ENCODE data around the gene CPED1. TPM values are rescaled to one million over a fixed set of nuclear protein-coding genes. Genes with fewer than 3 reads are reported as not detected.
"Not testable (repeated sequence)": the region's sequence is repeated elsewhere in the genome, so short reads cannot be mapped to it uniquely, and the experiment has no call there.

The CPED1 gene
- total RNA-seq, 2 experiments from 2014 or later, result not detected

- Histone ChIP-seq H3K36me3 (ENCODE audit: insufficient read depth, low read length) (no peaks in the 10 kb centered on the region; the same call in 1 of the 2 replicates), H3K4me2 (ENCODE audit: low read length) (peak overlapping the region; percentile 95), H3K79me2 (ENCODE audit: insufficient read depth, low read depth, low read length) (no peaks in the 10 kb centered on the region), H3K9me2 (ENCODE audit: insufficient read depth, low read length) (no peaks in the 10 kb centered on the region), H4K20me1 (ENCODE audit: insufficient read depth, low read length) (no peaks in the 10 kb centered on the region), H3K9me3 (ENCODE audit: low read length) (no peaks in the 10 kb centered on the region), H3K27ac (ENCODE audit: low read depth, low read length, poor library complexity, severe bottlenecking) (no peak overlapping the region), H3K4me3 (ENCODE audit: low read depth, low read length, poor library complexity, severe bottlenecking) (no peak overlapping the region), H2AFZ (ENCODE audit: low read length) (peak overlapping the region; percentile 87; the same call in 1 of the 2 replicates), H3K4me1 (ENCODE audit: insufficient read depth, low read length, poor library complexity, severe bottlenecking) (peaks cover 63% of the 10 kb centered on the region)
- TF ChIP-seq CTCF (conservative IDR thresholded peaks at IDR 0.05; ENCODE audit: low read length), result no peak
- no peak for TF ChIP-seq EZH2phosphoT487 (IDR thresholded peaks at IDR 0.05; ENCODE audit: borderline replicate concordance, low read depth, low read length)
- DNase-seq (ENCODE audit: low spot score), result no peak
- BruUV-seq (replicated peaks), result no TSS peak
- ChIA-PET CTCF (ENCODE audit: unreplicated experiment) (no interaction called here), POLR2A (interaction anchor here (0.9 to 2.7 kb wide), 2 partner anchors 9 to 62 kb away, joined by 9 to 12 read pairs; no protein-coding TSS in a partner anchor)
- intact Hi-C loops (cut with micrococcal nuclease; ENCODE audit: unreplicated experiment), result loop anchor here (5.0 kb wide), 1 partner anchor 231 kb away; the partner anchor contains the start of gene ING3
Observed at GRCh38 chr7:121182902-121183301, 194.4 kb downstream of the CPED1 start.

- intact Hi-C loops (cut with micrococcal nuclease; ENCODE audit: unreplicated experiment), result loop anchor here (5.0 kb wide), 1 partner anchor 232 kb away; the partner anchor contains the start of gene ING3
- DNase-seq (ENCODE audit: low spot score); H3K79me2 ChIP-seq (ENCODE audit: insufficient read depth, low read depth, low read length); H3K9me3 ChIP-seq (ENCODE audit: low read length); BruUV-seq (replicated peaks); H3K9me2 ChIP-seq (ENCODE audit: insufficient read depth, low read length); H3K4me3 ChIP-seq (ENCODE audit: low read depth, low read length, poor library complexity, severe bottlenecking); H3K27ac ChIP-seq (ENCODE audit: low read depth, low read length, poor library complexity, severe bottlenecking); H4K20me1 ChIP-seq (ENCODE audit: insufficient read depth, low read length); CTCF ChIA-PET (ENCODE audit: unreplicated experiment); H3K4me2 ChIP-seq (ENCODE audit: low read length); H3K36me3 ChIP-seq (ENCODE audit: insufficient read depth, low read length): not testable (repeated sequence)
- Histone ChIP-seq H2AFZ (ENCODE audit: low read length) (0 out of 2 replicates have a peak overlapping the region, but pooled peaks have one; percentile 18), H3K4me1 (ENCODE audit: insufficient read depth, low read length, poor library complexity, severe bottlenecking) (peaks cover 53% of the 10 kb centered on the region)
- POLR2A ChIA-PET, result interaction anchor here (0.7 kb wide), 1 partner anchor 157 kb away, joined by 3 read pairs; no protein-coding TSS in a partner anchor
Observed at GRCh38 chr7:121183883-121184282, 195.4 kb downstream of the CPED1 start.

GRCh38 chr7:121186746-121187145 lies 198.2 kb downstream of the CPED1 start:
- Histone ChIP-seq H3K36me3 (ENCODE audit: insufficient read depth, low read length) (peaks cover 9% of the 10 kb centered on the region; the same call in 1 of the 2 replicates), H3K79me2 (ENCODE audit: insufficient read depth, low read depth, low read length) (no peaks in the 10 kb centered on the region), H3K9me3 (ENCODE audit: low read length) (peaks cover 14% of the 10 kb centered on the region), H3K9me2 (ENCODE audit: insufficient read depth, low read length) (no peaks in the 10 kb centered on the region), H2AFZ (ENCODE audit: low read length) (no peak overlapping the region; the same call in 1 of the 2 replicates), H3K27ac (ENCODE audit: low read depth, low read length, poor library complexity, severe bottlenecking) (no peak overlapping the region), H3K4me1 (ENCODE audit: insufficient read depth, low read length, poor library complexity, severe bottlenecking) (peaks cover 25% of the 10 kb centered on the region), H3K4me3 (ENCODE audit: low read depth, low read length, poor library complexity, severe bottlenecking) (no peak overlapping the region), H4K20me1 (ENCODE audit: insufficient read depth, low read length) (no peaks in the 10 kb centered on the region), H3K4me2 (ENCODE audit: low read length) (no peak overlapping the region)
- no peak for DNase-seq (ENCODE audit: low spot score)
- BruUV-seq (replicated peaks), result no TSS peak
- TF ChIP-seq EZH2phosphoT487 (IDR thresholded peaks at IDR 0.05; ENCODE audit: borderline replicate concordance, low read depth, low read length) (no peak), CTCF (conservative IDR thresholded peaks at IDR 0.05; ENCODE audit: low read length) (no peak)
- intact Hi-C loops (cut with micrococcal nuclease; ENCODE audit: unreplicated experiment), result no loop called here
- ChIA-PET POLR2A (interaction anchor here (1.0 to 1.6 kb wide), 4 partner anchors 10 to 187 kb away, joined by 3 to 6 read pairs (median 3); no protein-coding TSS in a partner anchor), CTCF (ENCODE audit: unreplicated experiment) (no interaction called here)

Measured in OCI-LY7 (cell line).